HepG2 (cell line): ENCODE data around the gene LUZP1.

ENCODE experiments used
- CHD4 ChIP-seq: fragments of 200-600 bp; sonication (generic); IDR thresholded peaks from 2 replicates; pipeline ENCODE4 v1.7.0; 2017; ENCODE audit warnings: mild to moderate bottlenecking, low read length, borderline replicate concordance
- GABPA ChIP-seq, 2 experiments: IDR thresholded peaks; 2 replicates each; pipeline ENCODE4 v1.6.1; 2011 to 2016; ENCODE audit warnings: low read depth in 2 of 2, low read length in 1 of 2, missing biosample characterization in 1 of 2, missing genetic modification characterization in 1 of 2
- KDM5B ChIP-seq: sonication (generic); formaldehyde crosslinking; IDR thresholded peaks from 2 replicates; pipeline ENCODE4 v1.4.0; 2020; ENCODE audit warnings: missing genetic modification reagents, mild to moderate bottlenecking, borderline replicate concordance
- TAF1 ChIP-seq: sonication (generic); formaldehyde crosslinking; IDR thresholded peaks from 2 replicates; pipeline ENCODE4 v1.4.0; 2020; ENCODE audit warnings: missing genetic modification reagents
- ZNF143 ChIP-seq: sonication (generic); formaldehyde crosslinking; IDR thresholded peaks from 2 replicates; pipeline ENCODE4 v1.4.0; 2020; ENCODE audit warnings: missing genetic modification reagents
- ZNF350 ChIP-seq: sonication (generic); formaldehyde crosslinking; IDR thresholded peaks from 2 replicates; pipeline ENCODE4 v1.4.0; 2020; ENCODE audit warnings: mild to moderate bottlenecking, low read depth, missing genetic modification reagents, borderline replicate concordance
- ZNF549 ChIP-seq: sonication (generic); formaldehyde crosslinking; IDR thresholded peaks from 2 replicates; pipeline ENCODE4 v1.5.0; 2020; ENCODE audit warnings: missing genetic modification reagents
- TF ChIP-seq, protein P1 (sequence below): sonication (generic); formaldehyde crosslinking; IDR thresholded peaks from 2 replicates; pipeline ENCODE4 v1.5.0; 2020; ENCODE audit warnings: missing genetic modification reagents
- TF ChIP-seq, protein P2 (sequence below): sonication (generic); formaldehyde crosslinking; IDR thresholded peaks from 2 replicates; pipeline ENCODE4 v1.9.0; 2022; ENCODE audit warnings: missing genetic modification reagents, mild to moderate bottlenecking, borderline replicate concordance

- TF ChIP-seq KDM5B (CRISPR knock-in tag) (no peak), CHD4 (no peak), TAF1 (no peak), ZNF350 (CRISPR knock-in tag) (no peak), ZNF143 (CRISPR knock-in tag) (no peak), GABPA (IDR thresholded peaks at IDR 0.05; ENCODE audit: low read depth, low read length) (no peak), GABPA (CRISPR knock-in tag; IDR thresholded peaks at IDR 0.05; ENCODE audit: low read depth) (no peak), ZNF549 (no peak)
- TF ChIP-seq, protein P1, sequence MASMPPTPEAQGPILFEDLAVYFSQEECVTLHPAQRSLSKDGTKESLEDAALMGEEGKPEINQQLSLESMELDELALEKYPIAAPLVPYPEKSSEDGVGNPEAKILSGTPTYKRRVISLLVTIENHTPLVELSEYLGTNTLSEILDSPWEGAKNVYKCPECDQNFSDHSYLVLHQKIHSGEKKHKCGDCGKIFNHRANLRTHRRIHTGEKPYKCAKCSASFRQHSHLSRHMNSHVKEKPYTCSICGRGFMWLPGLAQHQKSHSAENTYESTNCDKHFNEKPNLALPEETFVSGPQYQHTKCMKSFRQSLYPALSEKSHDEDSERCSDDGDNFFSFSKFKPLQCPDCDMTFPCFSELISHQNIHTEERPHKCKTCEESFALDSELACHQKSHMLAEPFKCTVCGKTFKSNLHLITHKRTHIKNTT (CRISPR knock-in tag) = no peak
- TF ChIP-seq, protein P2, sequence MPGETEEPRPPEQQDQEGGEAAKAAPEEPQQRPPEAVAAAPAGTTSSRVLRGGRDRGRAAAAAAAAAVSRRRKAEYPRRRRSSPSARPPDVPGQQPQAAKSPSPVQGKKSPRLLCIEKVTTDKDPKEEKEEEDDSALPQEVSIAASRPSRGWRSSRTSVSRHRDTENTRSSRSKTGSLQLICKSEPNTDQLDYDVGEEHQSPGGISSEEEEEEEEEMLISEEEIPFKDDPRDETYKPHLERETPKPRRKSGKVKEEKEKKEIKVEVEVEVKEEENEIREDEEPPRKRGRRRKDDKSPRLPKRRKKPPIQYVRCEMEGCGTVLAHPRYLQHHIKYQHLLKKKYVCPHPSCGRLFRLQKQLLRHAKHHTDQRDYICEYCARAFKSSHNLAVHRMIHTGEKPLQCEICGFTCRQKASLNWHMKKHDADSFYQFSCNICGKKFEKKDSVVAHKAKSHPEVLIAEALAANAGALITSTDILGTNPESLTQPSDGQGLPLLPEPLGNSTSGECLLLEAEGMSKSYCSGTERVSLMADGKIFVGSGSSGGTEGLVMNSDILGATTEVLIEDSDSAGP (CRISPR knock-in tag) = no peak
Measured at GRCh38 chr1:23178950-23179349, 10.3 kb upstream of the LUZP1 start.
